ENCODE data around the gene SLCO1A2. TPM values are rescaled to one million over a fixed set of nuclear protein-coding genes. Genes with fewer than 3 reads are reported as not detected.

SLCO1A2 gene
- total RNA-seq, 1 experiment from 2014 or later = 2.6 TPM

DNA sequence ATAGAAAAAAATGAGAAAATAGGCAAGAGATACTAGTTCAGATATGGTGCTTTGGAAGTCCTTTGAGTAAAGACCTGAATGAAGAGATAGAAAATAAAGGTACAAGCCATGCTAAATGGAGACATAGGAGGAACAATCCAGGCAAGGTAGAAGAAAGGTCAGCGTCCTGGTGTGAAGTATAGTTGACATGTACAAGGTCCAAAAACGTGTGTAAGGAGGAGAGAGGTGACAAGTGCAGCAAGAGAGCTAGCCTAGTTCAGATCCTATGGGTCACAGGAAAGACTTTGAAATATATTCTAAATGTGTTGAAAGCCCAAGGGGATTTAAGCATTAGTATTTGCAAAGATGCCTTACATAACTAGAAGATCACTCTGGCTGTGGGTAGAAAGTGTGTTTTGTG, 115.5 kb downstream of the SLCO1A2 start:
- DNase-seq (ENCODE audit: low spot score) = no peak

Other genes starting within 250 kb of the SLCO1A2 start
- 0.14 and 0.81 TPM in 2 replicates for gene SLCO1B1, start 203.7 kb downstream of the SLCO1A2 start, total RNA-seq (2014; rRNA removed; shearing (Covaris generic))
- not detected in 2 replicates for gene IAPP, start 38.0 kb upstream of the SLCO1A2 start, total RNA-seq (2014; rRNA removed; shearing (Covaris generic))
- gene PYROXD1, start 102.7 kb upstream of the SLCO1A2 start, total RNA-seq (2014; rRNA removed; shearing (Covaris generic)) = 5.9 and 6.9 TPM in 2 replicates
- gene RECQL, start 166.7 kb upstream of the SLCO1A2 start, total RNA-seq (2014; rRNA removed; shearing (Covaris generic)) = 118 and 125 TPM in 2 replicates
- 57.5 and 102 TPM in 2 replicates for gene GOLT1B, start 166.9 kb upstream of the SLCO1A2 start, total RNA-seq (2014; rRNA removed; shearing (Covaris generic))
- gene SPX, start 191.4 kb upstream of the SLCO1A2 start, total RNA-seq (2014; rRNA removed; shearing (Covaris generic)) = 0.07 TPM in 1 of 2 replicates, not detected in the other

Data from A172 (cell line).